HepG2 (cell line): ENCODE data around the gene ZBTB20. TPM values are rescaled to one million over a fixed set of nuclear protein-coding genes. Genes with fewer than 3 reads are reported as not detected.

Source experiments
- ATAC-seq: fragments of 200-7000 bp; cut with Tn5 transposase; 3 replicates; pipeline ENCODE4 v1.9.1; 2020; ENCODE audit warnings: mild to moderate bottlenecking, moderate library complexity
- BruUV-seq: library from RNA; stranded (reverse); fragments of 400-500 nt; replicated peaks from 2 replicates; lab custom pipeline; 2021; lab: Mats Ljungman, UMichigan
- CTCF ChIA-PET: fragments of 300-600 bp; formaldehyde crosslinking; extraction: SDS; loops from one replicate; lab custom pipeline; 2021; ENCODE audit warnings: low total read pairs, inconsistent platforms, low intra/inter-chr PET ratio; lab: Yijun Ruan, JAX
- POLR2A ChIA-PET: fragments of 350-600 bp; sonication (Branson Sonifier 250); formaldehyde crosslinking; loops from one replicate; lab custom pipeline; 2020; ENCODE audit warnings: antibody characterized with exemption, inconsistent platforms; lab: Yijun Ruan, JAX
- DNase-seq: peaks from one replicate; pipeline ENCODE4 v3.0.0-alpha.2; 2015; ENCODE audit warnings: low spot score
- FAIRE-seq: peaks from 3 replicates; lab custom pipeline; 2011; peaks lifted over from hg19 to GRCh38; lab: Jason Lieb, UNC
- H2AFZ ChIP-seq: one replicate; pipeline ENCODE4 v1.6.1; 2011; ENCODE audit warnings: low read length, inconsistent platforms
- H3K27ac ChIP-seq: fragments of 300-600 bp; 3 replicates; pipeline ENCODE4 v1.8.0; 2011; ENCODE audit warnings: mixed run types, mild to moderate bottlenecking, mixed read lengths, low read length, inconsistent platforms; ENCODE audit not compliant: insufficient read depth; ENCODE audit errors: extremely low read length
- H3K27me3 ChIP-seq, 2 experiments: fragments of 200-600 bp in 1 of 2; 2 replicates in 1 of 2; 3 replicates in 1 of 2; pipeline versions ENCODE4 v1.6.0 to v1.8.0; 2011; ENCODE audit warnings: low read length in 2 of 2, mild to moderate bottlenecking in 2 of 2, moderate library complexity in 2 of 2, inconsistent platforms in 1 of 2; ENCODE audit not compliant: insufficient read depth in 2 of 2, control insufficient read depth in 1 of 2
- H3K36me3 ChIP-seq, 2 experiments: fragments of 200-600 bp in 1 of 2; replicated peaks in 1 of 2; 2 replicates in 1 of 2; 3 replicates in 1 of 2; pipeline versions ENCODE4 v1.5.1 to v1.8.0; 2011; ENCODE audit warnings: low read length in 2 of 2, inconsistent platforms in 1 of 2; ENCODE audit not compliant: insufficient read depth in 2 of 2, control insufficient read depth in 1 of 2
- H3K4me1 ChIP-seq: 2 replicates; pipeline ENCODE4 v1.5.1; 2012; ENCODE audit warnings: low read length, inconsistent platforms; ENCODE audit not compliant: insufficient read depth
- H3K4me2 ChIP-seq: 2 replicates; pipeline ENCODE4 v1.6.0; 2011; ENCODE audit warnings: low read depth, low read length, inconsistent platforms
- H3K4me3 ChIP-seq, 3 experiments: fragments of 200-600 bp in 1 of 3; sonication (generic), shearing (Covaris generic) in 1 of 3; replicated peaks in 1 of 3; 2 replicates each; pipeline ENCODE4 v1.5.1; 2011 to 2016; ENCODE audit warnings: low read length in 3 of 3, inconsistent platforms in 2 of 3, low read depth in 2 of 3, mild to moderate bottlenecking in 2 of 3, control low read depth in 1 of 3, mixed read lengths in 1 of 3; ENCODE audit not compliant: insufficient read depth in 1 of 3
- H3K79me2 ChIP-seq: one replicate; pipeline ENCODE4 v1.6.1; 2011; ENCODE audit warnings: low read length, inconsistent platforms; ENCODE audit not compliant: insufficient read depth
- H3K9ac ChIP-seq: 2 replicates; pipeline ENCODE4 v1.6.0; 2011; ENCODE audit warnings: mild to moderate bottlenecking, low read depth, low read length, inconsistent platforms; ENCODE audit not compliant: insufficient read depth
- H3K9me3 ChIP-seq: 2 replicates; pipeline ENCODE4 v1.5.1; 2012; ENCODE audit warnings: mild to moderate bottlenecking, low read length
- H4K20me1 ChIP-seq: 2 replicates; pipeline ENCODE4 v1.6.0; 2011; ENCODE audit warnings: inconsistent platforms, mild to moderate bottlenecking, low read length, moderate library complexity; ENCODE audit not compliant: insufficient read depth
- FOXO4 ChIP-seq: sonication (generic); formaldehyde crosslinking; conservative IDR thresholded peaks from 2 replicates; pipeline ENCODE4 v1.8.1; 2023; ENCODE audit warnings: missing genetic modification reagents
- MEIS2 ChIP-seq: sonication (generic); formaldehyde crosslinking; IDR thresholded peaks from 2 replicates; pipeline ENCODE4 v1.9.0; 2021; ENCODE audit warnings: mild to moderate bottlenecking, missing genetic modification reagents
- MZF1 ChIP-seq: sonication (generic); formaldehyde crosslinking; IDR thresholded peaks from 2 replicates; pipeline ENCODE4 v1.8.1; 2023; ENCODE audit warnings: mild to moderate bottlenecking, missing genetic modification reagents, borderline replicate concordance
- POLR2A ChIP-seq, 2 experiments: IDR thresholded peaks; 2 replicates each; pipeline ENCODE4 v1.6.1; 2011; ENCODE audit warnings: low read depth in 2 of 2, low read length in 2 of 2, mild to moderate bottlenecking in 1 of 2, moderate library complexity in 1 of 2; ENCODE audit not compliant: insufficient read depth in 1 of 2
- RAD21 ChIP-seq: fragments of 450-650 bp; formaldehyde crosslinking; IDR thresholded peaks from 2 replicates; pipeline ENCODE4 v1.5.0; 2020; ENCODE audit warnings: mild to moderate bottlenecking
- ZIK1 ChIP-seq: sonication (generic); formaldehyde crosslinking; IDR thresholded peaks from 2 replicates; pipeline ENCODE4 v1.5.0; 2020; ENCODE audit warnings: mild to moderate bottlenecking, low read depth, missing genetic modification reagents, borderline replicate concordance
- ZUFSP ChIP-seq: sonication (generic); formaldehyde crosslinking; IDR thresholded peaks from 2 replicates; pipeline ENCODE4 v1.9.0; 2021; ENCODE audit warnings: missing genetic modification reagents, mild to moderate bottlenecking, borderline replicate concordance
- ZZZ3 ChIP-seq: sonication (generic); formaldehyde crosslinking; IDR thresholded peaks from 2 replicates; pipeline ENCODE4 v1.4.0; 2020; ENCODE audit warnings: missing genetic modification reagents, mild to moderate bottlenecking, borderline replicate concordance
- WGBS: methylation state at CpG from one replicate; pipeline ENCODE4 v1.1.6; 2017; ENCODE audit warnings: low lambda C conversion rate; 5-methylcytosine and 5-hydroxymethylcytosine counted together
- in situ Hi-C: cut with HindIII; loops from 2 replicates; pipeline ENCODE4 v1.10.0; 2017; ENCODE audit warnings: low pct_unique_long_range_greater_than_20kb; ENCODE audit not compliant: extremely low pct_ligation_motif_present
- intact Hi-C: fragments of 100-400 bp; cut with micrococcal nuclease; formaldehyde crosslinking; loops from one replicate; pipeline ENCODE4 v1.10.0; 2022; ENCODE audit not compliant: unreplicated experiment
- polyA plus RNA-seq, 8 experiments: library from polyadenylated mRNA; depleted of rRNA in 3 of 8; stranded (reverse) in 7 of 8; unstranded in 1 of 8; fragments of >200 nt; fragmentation: Illumina TruSeq in 4 of 8; extraction: Trizol in 4 of 8; gene quantifications; 2 replicates each; pipeline versions ENCODE4 v1.2.1 to v1.2.3, GENCODE V29; 2011 to 2016; ENCODE audit warnings: low read depth in 4 of 8, missing spikeins in 1 of 8, mixed read lengths in 1 of 8; ENCODE audit not compliant: insufficient read depth in 1 of 8
- total RNA-seq, 5 experiments: library from RNA; depleted of rRNA; stranded (reverse); fragments of >200 nt; fragmentation: Illumina TruSeq; extraction: Trizol; gene quantifications; 2 replicates each; pipeline ENCODE4 v1.2.3, GENCODE V29; 2016; ENCODE audit warnings: low read depth in 1 of 5

ZBTB20 gene
- total and polyA plus RNA-seq, 2 of the 13 experiments (the other 11 are each of a cell fraction or from before 2014, with no cell fraction given), result 1.9 to 8.8 TPM

- TF ChIP-seq ZIK1 (CRISPR knock-in tag), result no peak
Observed at GRCh38 chr3:114899186-114899931, 247.7 kb downstream of the ZBTB20 start (continued).

- no peak for FAIRE-seq
- H3K4me1 ChIP-seq, result peaks cover 41% of the 10 kb centered on the region
- no peak overlapping the region for H3K4me3 ChIP-seq
- no peak overlapping the region for H2AFZ ChIP-seq
- WGBS, result 94% methylated on average over 1 of the region's 1 CpG
- CTCF ChIA-PET, result no interaction called here
- H3K79me2 ChIP-seq, result no peaks in the 10 kb centered on the region
- DNase-seq, result no peak
- no peaks in the 10 kb centered on the region for H4K20me1 ChIP-seq
- no peaks in the 10 kb centered on the region for H3K36me3 ChIP-seq
- no peaks in the 10 kb centered on the region for H3K27me3 ChIP-seq
- H3K9ac ChIP-seq, result no peak overlapping the region
- no TSS peak for BruUV-seq
- in situ Hi-C loops, result no loop called here
- intact Hi-C loops, result loop anchor here (5.0 kb wide), 1 partner anchor 250 kb away; the partner anchor contains the start of gene ZBTB20
- no peaks in the 10 kb centered on the region for H3K9me3 ChIP-seq
- no peak for ATAC-seq
- POLR2A ChIA-PET, result no interaction called here
- no peak for TF ChIP-seq MEIS2 (CRISPR knock-in tag)
- TF ChIP-seq POLR2A (IDR thresholded peaks at IDR 0.05; ENCODE audit: insufficient read depth in 1 of 2, low read depth in 2 of 2, low read length in 2 of 2), result no peak
- no peak for TF ChIP-seq ZZZ3
- TF ChIP-seq RAD21, result no peak
- no peak for TF ChIP-seq ZUFSP
- no peak for TF ChIP-seq MZF1 (CRISPR knock-in tag)
- TF ChIP-seq FOXO4 (CRISPR knock-in tag), result no peak
- TF ChIP-seq, all 625 proteins: peak for 0
- Histone ChIP-seq H3K27ac (no peak overlapping the region), H3K4me2 (no peak overlapping the region)
Observed at GRCh38 chr3:114896978-114897377, 250.1 kb downstream of the ZBTB20 start.
